SH-SY5Y (cell line): Measurements from ENCODE around the gene CNTN6.

Source experiments
- GATA2 ChIP-seq: IDR thresholded peaks from 2 replicates; pipeline ENCODE4 v1.6.1; 2011; ENCODE audit warnings: mild to moderate bottlenecking, low read depth, low read length
- GATA3 ChIP-seq: IDR thresholded peaks from 2 replicates; pipeline ENCODE4 v1.6.1; 2011; ENCODE audit warnings: low read depth, mild to moderate bottlenecking, low read length, moderate library complexity

DNA sequence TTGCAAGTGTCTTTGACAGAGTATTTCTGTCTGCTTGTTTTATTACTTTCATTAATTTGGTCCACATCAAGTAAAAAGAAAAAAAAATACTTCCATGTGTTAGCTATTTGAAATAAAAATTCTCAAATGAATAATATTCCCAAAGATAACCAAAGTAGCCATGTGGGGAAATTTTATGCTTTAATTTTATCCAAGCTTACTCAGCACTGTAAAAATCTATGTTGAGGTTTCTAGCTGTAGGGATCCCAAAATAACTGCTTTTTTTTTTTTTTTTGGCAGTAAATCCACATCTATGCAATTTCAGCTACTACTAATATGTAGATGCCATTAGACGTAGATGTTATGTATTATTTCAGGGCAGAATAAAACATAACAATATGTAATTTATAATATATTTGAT, 35.4 kb upstream of the CNTN6 start:
- no peak for TF ChIP-seq GATA2
- TF ChIP-seq GATA3 = no peak
